Jurkat, Clone E6-1 (cell line): ENCODE results near the gene SCOC.
"Not testable (repeated sequence)": the region's sequence is repeated elsewhere in the genome, so short reads cannot be mapped to it uniquely, and the experiment has no call there.

Experiments
- DNase-seq: peaks from one replicate; pipeline ENCODE4 v3.0.0-alpha.2; 2011; ENCODE audit warnings: low read depth, low spot score
- H3K4me3 ChIP-seq: 2 replicates; pipeline ENCODE4 v1.5.1; 2011; ENCODE audit warnings: mild to moderate bottlenecking, low read length, control low read depth, moderate library complexity

The SCOC gene

GRCh38 chr4:140358281-140358680, 15.2 kb upstream of the SCOC start:
- no peak for DNase-seq

GRCh38 chr4:140359562-140360427, 13.7 kb upstream of the SCOC start:
- H3K4me3 ChIP-seq = no peak overlapping the region
- DNase-seq = peak; percentile 83

More at GRCh38 chr4:140358281-140358680, 15.2 kb upstream of the SCOC start:
- H3K4me3 ChIP-seq = no peak overlapping the region

GRCh38 chr4:140361099-140361498, 12.3 kb upstream of the SCOC start:
- H3K4me3 ChIP-seq = no peak overlapping the region
- no peak for DNase-seq

- DNase-seq = no peak
- H3K4me3 ChIP-seq = no peak overlapping the region
Measured at GRCh38 chr4:140363051-140363450, 10.4 kb upstream of the SCOC start.

GRCh38 chr4:140363558-140363957, 9.9 kb upstream of the SCOC start:
- no peak for DNase-seq
- H3K4me3 ChIP-seq = no peak overlapping the region

- no peak overlapping the region for H3K4me3 ChIP-seq
- no peak for DNase-seq
Measured at GRCh38 chr4:140367738-140368137, 5.7 kb upstream of the SCOC start.

GRCh38 chr4:140368686-140369085, 4.8 kb upstream of the SCOC start:
- DNase-seq = no peak
- no peak overlapping the region for H3K4me3 ChIP-seq

- H3K4me3 ChIP-seq = peak overlapping the region; percentile 98
- DNase-seq = peak; percentile 47
Measured at GRCh38 chr4:140372751-140373327, 607 bp upstream of the SCOC start.

- H3K4me3 ChIP-seq = peak overlapping the region; percentile 98
- no peak for DNase-seq
Measured at GRCh38 chr4:140374130-140374477, 658 bp downstream of the SCOC start.

- no peak overlapping the region for H3K4me3 ChIP-seq
- DNase-seq = no peak
Measured at GRCh38 chr4:140382732-140383131, 9.3 kb downstream of the SCOC start.

GRCh38 chr4:140388015-140388414, 14.6 kb downstream of the SCOC start:
- H3K4me3 ChIP-seq = no peak overlapping the region
- no peak for DNase-seq

GRCh38 chr4:140395668-140396067, 22.2 kb downstream of the SCOC start:
- no peak overlapping the region for H3K4me3 ChIP-seq
- DNase-seq = no peak

- DNase-seq = no peak
- no peak overlapping the region for H3K4me3 ChIP-seq
Measured at GRCh38 chr4:140400111-140400510, 26.7 kb downstream of the SCOC start.

- no peak overlapping the region for H3K4me3 ChIP-seq
- no peak for DNase-seq
Measured at GRCh38 chr4:140406292-140406691, 32.8 kb downstream of the SCOC start.

GRCh38 chr4:140408974-140409373, 35.5 kb downstream of the SCOC start:
- H3K4me3 ChIP-seq = no peak overlapping the region
- no peak for DNase-seq

GRCh38 chr4:140413130-140413969, 39.9 kb downstream of the SCOC start:
- H3K4me3 ChIP-seq, DNase-seq: not testable (repeated sequence)

GRCh38 chr4:140423106-140423505, 49.7 kb downstream of the SCOC start:
- DNase-seq = no peak

GRCh38 chr4:140426610-140427105, 53.2 kb downstream of the SCOC start:
- H3K4me3 ChIP-seq = peak overlapping the region; percentile 81
- DNase-seq = peak; percentile 25

More at GRCh38 chr4:140423106-140423505, 49.7 kb downstream of the SCOC start:
- H3K4me3 ChIP-seq = no peak overlapping the region

- H3K4me3 ChIP-seq = peak within 1 kb of the TSS; percentile 81
- DNase-seq = peak; percentile 59
Measured at GRCh38 chr4:140427106-140427918, 53.9 kb downstream of the SCOC start, which contains the start of gene CLGN. Gene CLGN (minus strand): TSS chr4:140427648. CDS start chr4:140413078, 14,570 bp downstream.
